ENCODE results near the gene PTN.
"Not testable (repeated sequence)": the region's sequence is repeated elsewhere in the genome, so short reads cannot be mapped to it uniquely, and the experiment has no call there.

PTN gene

DNA sequence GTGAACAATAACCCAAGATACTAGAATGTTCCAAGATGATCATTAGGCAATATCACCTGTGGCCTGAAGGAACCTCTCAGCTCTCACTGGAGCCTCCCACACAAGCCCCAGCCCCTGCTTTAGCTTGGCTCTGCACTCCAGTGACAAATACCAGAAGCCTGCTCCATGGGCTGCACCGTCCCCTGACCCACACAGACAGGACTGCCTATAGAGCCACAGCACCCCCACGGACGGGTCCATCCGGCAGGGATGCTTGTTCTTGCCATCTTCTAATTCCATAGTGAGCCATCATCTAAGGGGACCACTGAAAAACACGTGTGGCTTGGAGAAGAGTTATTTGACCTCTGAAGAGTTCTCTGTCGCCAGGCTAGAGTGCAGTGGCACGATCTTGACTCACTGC is 100.9 kb downstream of the PTN start:
- no peak overlapping the region for H2AFZ ChIP-seq (ENCODE audit: low read length)
- no peak overlapping the region for H3K27ac ChIP-seq (ENCODE audit: low read depth, low read length, poor library complexity, severe bottlenecking)
- H3K79me2 ChIP-seq (ENCODE audit: insufficient read depth, low read length) = no peaks in the 10 kb centered on the region
- H3K4me2 ChIP-seq (ENCODE audit: low read length) = no peak overlapping the region
- TF ChIP-seq, protein P1, sequence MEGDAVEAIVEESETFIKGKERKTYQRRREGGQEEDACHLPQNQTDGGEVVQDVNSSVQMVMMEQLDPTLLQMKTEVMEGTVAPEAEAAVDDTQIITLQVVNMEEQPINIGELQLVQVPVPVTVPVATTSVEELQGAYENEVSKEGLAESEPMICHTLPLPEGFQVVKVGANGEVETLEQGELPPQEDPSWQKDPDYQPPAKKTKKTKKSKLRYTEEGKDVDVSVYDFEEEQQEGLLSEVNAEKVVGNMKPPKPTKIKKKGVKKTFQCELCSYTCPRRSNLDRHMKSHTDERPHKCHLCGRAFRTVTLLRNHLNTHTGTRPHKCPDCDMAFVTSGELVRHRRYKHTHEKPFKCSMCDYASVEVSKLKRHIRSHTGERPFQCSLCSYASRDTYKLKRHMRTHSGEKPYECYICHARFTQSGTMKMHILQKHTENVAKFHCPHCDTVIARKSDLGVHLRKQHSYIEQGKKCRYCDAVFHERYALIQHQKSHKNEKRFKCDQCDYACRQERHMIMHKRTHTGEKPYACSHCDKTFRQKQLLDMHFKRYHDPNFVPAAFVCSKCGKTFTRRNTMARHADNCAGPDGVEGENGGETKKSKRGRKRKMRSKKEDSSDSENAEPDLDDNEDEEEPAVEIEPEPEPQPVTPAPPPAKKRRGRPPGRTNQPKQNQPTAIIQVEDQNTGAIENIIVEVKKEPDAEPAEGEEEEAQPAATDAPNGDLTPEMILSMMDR (IDR thresholded peaks at IDR 0.05; ENCODE audit: low read length) = no peak
- no peak for TF ChIP-seq EZH2 (IDR thresholded peaks at IDR 0.05; ENCODE audit: borderline replicate concordance, low read length)
- no peak overlapping the region for H3K4me3 ChIP-seq (ENCODE audit: low read depth, low read length, poor library complexity, severe bottlenecking)
- no peaks in the 10 kb centered on the region for H3K4me1 ChIP-seq (ENCODE audit: insufficient read depth, low read length, severe bottlenecking)
- no peaks in the 10 kb centered on the region for H3K27me3 ChIP-seq (ENCODE audit: insufficient read depth, low read length)
- H3K36me3 ChIP-seq (ENCODE audit: insufficient read depth, low read length) = no peaks in the 10 kb centered on the region
- H3K9me2 ChIP-seq (ENCODE audit: low read depth, low read length) = no peaks in the 10 kb centered on the region
- H3K9me3 ChIP-seq (ENCODE audit: low read length) = no peaks in the 10 kb centered on the region
- no peak overlapping the region for H3K9ac ChIP-seq (ENCODE audit: low read length)
- no peaks in the 10 kb centered on the region for H3F3A ChIP-seq (ENCODE audit: insufficient read depth, low read length)
- no peaks in the 10 kb centered on the region for H4K20me1 ChIP-seq (ENCODE audit: insufficient read depth, low read length)

DNA sequence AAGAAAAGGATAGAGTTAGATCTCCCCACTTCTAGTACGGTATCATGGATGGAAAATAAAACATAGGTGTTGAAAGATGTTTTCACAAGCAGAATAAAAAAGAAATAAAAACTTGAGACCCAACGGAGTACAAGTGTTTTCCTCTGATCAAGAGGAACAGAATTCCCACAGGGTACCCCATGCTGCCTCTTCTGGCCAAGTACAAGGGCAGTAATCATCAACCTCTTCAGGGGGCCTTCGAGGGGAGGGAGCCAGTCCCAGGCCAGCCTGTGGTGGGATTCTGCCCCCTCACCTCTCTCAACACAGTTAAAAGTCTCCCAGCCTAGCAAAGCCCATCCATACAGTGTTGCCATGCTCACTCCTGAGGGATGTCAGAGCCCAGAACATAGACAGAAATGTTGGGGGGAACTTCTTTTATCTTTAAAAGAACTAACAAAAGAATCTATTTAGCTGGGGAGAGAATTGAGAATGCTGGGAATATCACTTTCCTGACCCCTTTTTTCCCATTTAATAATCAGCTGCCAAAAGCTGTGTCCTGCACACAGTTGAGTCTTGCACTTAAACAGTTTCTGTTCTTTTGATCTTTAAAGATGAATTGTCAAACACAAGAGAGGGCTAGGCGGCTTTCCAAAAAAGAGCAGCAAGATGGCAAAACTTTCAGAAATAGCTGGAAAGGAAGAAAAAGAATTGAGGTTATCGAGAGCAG is 101.7 kb downstream of the PTN start:
- Histone ChIP-seq H3K79me2 (ENCODE audit: insufficient read depth, low read length) (no peaks in the 10 kb centered on the region), H3K27me3 (ENCODE audit: insufficient read depth, low read length) (no peaks in the 10 kb centered on the region), H3K9ac (ENCODE audit: low read length) (no peak overlapping the region), H3K9me2 (ENCODE audit: low read depth, low read length) (no peaks in the 10 kb centered on the region), H2AFZ (ENCODE audit: low read length) (no peak overlapping the region), H4K20me1 (ENCODE audit: insufficient read depth, low read length) (no peaks in the 10 kb centered on the region), H3K4me2 (ENCODE audit: low read length) (no peak overlapping the region), H3K27ac (ENCODE audit: low read depth, low read length, poor library complexity, severe bottlenecking) (no peak overlapping the region), H3K9me3 (ENCODE audit: low read length) (no peaks in the 10 kb centered on the region), H3K36me3 (ENCODE audit: insufficient read depth, low read length) (no peaks in the 10 kb centered on the region), H3K4me1 (ENCODE audit: insufficient read depth, low read length, severe bottlenecking) (no peaks in the 10 kb centered on the region), H3F3A (ENCODE audit: insufficient read depth, low read length) (no peaks in the 10 kb centered on the region), H3K4me3 (ENCODE audit: low read depth, low read length, poor library complexity, severe bottlenecking) (no peak overlapping the region)
- TF ChIP-seq, protein P1 (IDR thresholded peaks at IDR 0.05; ENCODE audit: low read length) = no peak
- no peak for TF ChIP-seq EZH2 (IDR thresholded peaks at IDR 0.05; ENCODE audit: borderline replicate concordance, low read length)

DNA sequence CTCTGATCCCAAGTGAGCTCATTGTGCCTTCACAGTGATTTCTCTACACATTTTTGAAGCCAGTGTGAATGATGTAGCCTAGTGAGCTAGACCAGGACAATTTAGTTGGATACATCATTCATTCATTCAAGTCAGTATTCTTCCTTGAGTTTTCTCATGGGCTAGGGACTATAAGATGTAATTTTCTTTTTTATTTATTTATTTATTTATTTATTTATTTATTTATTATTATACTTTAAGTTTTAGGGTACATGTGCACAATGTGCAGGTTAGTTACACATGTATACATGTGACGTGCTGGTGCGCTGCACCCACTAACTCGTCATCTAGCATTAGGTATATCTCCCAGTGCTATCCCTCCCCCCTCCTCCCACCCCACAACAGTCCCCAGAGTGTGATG is 104.3 kb downstream of the PTN start:
- not testable (repeated sequence) for H3F3A ChIP-seq (ENCODE audit: insufficient read depth, low read length); H3K36me3 ChIP-seq (ENCODE audit: insufficient read depth, low read length); H3K9me3 ChIP-seq (ENCODE audit: low read length); H3K27ac ChIP-seq (ENCODE audit: low read depth, low read length, poor library complexity, severe bottlenecking); H3K4me3 ChIP-seq (ENCODE audit: low read depth, low read length, poor library complexity, severe bottlenecking); H3K4me1 ChIP-seq (ENCODE audit: insufficient read depth, low read length, severe bottlenecking); H3K4me2 ChIP-seq (ENCODE audit: low read length); H4K20me1 ChIP-seq (ENCODE audit: insufficient read depth, low read length); H3K79me2 ChIP-seq (ENCODE audit: insufficient read depth, low read length); H2AFZ ChIP-seq (ENCODE audit: low read length); H3K9me2 ChIP-seq (ENCODE audit: low read depth, low read length); H3K27me3 ChIP-seq (ENCODE audit: insufficient read depth, low read length); H3K9ac ChIP-seq (ENCODE audit: low read length)

DNA sequence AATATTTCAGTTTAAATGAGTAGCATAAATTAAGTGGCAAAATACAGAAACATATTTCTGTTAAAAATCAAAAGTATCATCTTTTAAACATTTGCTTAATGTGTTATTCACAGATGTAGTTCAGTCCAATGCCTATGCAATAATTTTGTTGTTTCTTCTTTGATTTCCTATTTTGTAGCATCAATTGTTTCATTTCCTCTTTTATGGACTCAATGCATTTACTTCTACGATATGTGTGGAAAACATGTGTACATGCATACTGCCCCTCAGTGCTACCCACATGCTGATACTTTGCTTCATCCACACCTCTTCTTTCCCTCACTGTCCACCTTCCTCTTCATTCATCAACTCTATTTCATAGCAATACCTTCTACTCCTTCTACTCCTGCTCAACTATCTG is 108.1 kb downstream of the PTN start:
- no peak overlapping the region for H2AFZ ChIP-seq (ENCODE audit: low read length)

More for the DNA sequence above, 108.1 kb downstream of the PTN start:
- no peaks in the 10 kb centered on the region for H4K20me1 ChIP-seq (ENCODE audit: insufficient read depth, low read length)
- no peaks in the 10 kb centered on the region for H3K27me3 ChIP-seq (ENCODE audit: insufficient read depth, low read length)
- no peak overlapping the region for H3K4me3 ChIP-seq (ENCODE audit: low read depth, low read length, poor library complexity, severe bottlenecking)
- no peaks in the 10 kb centered on the region for H3F3A ChIP-seq (ENCODE audit: insufficient read depth, low read length)
- H3K27ac ChIP-seq (ENCODE audit: low read depth, low read length, poor library complexity, severe bottlenecking) = no peak overlapping the region
- no peak for TF ChIP-seq EZH2 (IDR thresholded peaks at IDR 0.05; ENCODE audit: borderline replicate concordance, low read length)
- TF ChIP-seq, protein P1 (IDR thresholded peaks at IDR 0.05; ENCODE audit: low read length) = no peak
- H3K9me3 ChIP-seq (ENCODE audit: low read length) = no peaks in the 10 kb centered on the region
- H3K9ac ChIP-seq (ENCODE audit: low read length) = no peak overlapping the region
- H3K4me2 ChIP-seq (ENCODE audit: low read length) = no peak overlapping the region
- H3K9me2 ChIP-seq (ENCODE audit: low read depth, low read length) = no peaks in the 10 kb centered on the region
- H3K79me2 ChIP-seq (ENCODE audit: insufficient read depth, low read length) = no peaks in the 10 kb centered on the region
- no peaks in the 10 kb centered on the region for H3K4me1 ChIP-seq (ENCODE audit: insufficient read depth, low read length, severe bottlenecking)
- no peaks in the 10 kb centered on the region for H3K36me3 ChIP-seq (ENCODE audit: insufficient read depth, low read length)
